NB4 (cell line): ENCODE measurements around the gene PCCA.

Experiments used
- MYC ChIP-seq: IDR thresholded peaks from 2 replicates; pipeline ENCODE4 v1.6.1; 2011; ENCODE audit warnings: low read depth, low read length
- POLR2A ChIP-seq: IDR thresholded peaks from 2 replicates; pipeline ENCODE4 v1.6.1; 2011; ENCODE audit warnings: mild to moderate bottlenecking; ENCODE audit not compliant: insufficient read length; ENCODE audit errors: extremely low read depth
- TF ChIP-seq, protein P1 (sequence below): IDR thresholded peaks from one replicate; pipeline ENCODE4 v1.5.1; 2012; ENCODE audit warnings: low read depth, low read length
- TF ChIP-seq, protein P2 (sequence below): IDR thresholded peaks from 2 replicates; pipeline ENCODE4 v1.6.1; 2011; ENCODE audit warnings: low read depth, low read length

DNA sequence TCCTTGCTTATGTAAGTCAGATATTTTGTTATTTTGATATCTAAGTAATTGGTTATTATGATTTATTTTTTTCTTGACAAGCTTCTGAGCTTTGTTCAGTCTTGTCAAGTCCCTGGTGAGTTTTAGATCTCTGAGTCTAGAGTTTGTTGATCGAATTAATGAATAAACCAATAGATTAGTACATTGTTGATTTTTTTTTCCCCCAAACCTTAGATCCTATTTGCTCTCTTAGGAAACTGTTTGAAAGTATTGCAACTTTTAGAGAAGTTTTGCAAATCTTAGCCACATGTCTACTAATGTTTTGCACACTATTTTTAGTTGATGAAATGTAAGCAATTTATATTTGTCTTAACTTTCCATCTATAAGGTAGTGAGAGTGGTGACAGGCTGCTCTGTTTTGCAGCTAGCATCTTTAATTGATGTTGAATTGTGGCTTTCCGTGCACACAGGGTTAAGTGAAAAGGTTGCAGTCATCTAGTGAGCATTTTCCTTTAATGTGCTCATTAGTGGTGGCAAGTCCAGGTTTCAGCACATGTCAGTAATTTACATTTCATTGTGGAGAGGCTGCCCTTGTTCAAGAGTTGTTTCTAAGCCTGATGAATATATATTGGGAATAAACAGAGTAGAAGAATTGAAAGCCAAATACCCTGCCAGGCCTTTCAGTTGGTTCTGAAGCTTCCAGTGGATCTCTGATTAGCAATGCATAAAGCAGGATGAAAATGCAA, 86.3 kb downstream of the PCCA start:
- TF ChIP-seq, protein P1, sequence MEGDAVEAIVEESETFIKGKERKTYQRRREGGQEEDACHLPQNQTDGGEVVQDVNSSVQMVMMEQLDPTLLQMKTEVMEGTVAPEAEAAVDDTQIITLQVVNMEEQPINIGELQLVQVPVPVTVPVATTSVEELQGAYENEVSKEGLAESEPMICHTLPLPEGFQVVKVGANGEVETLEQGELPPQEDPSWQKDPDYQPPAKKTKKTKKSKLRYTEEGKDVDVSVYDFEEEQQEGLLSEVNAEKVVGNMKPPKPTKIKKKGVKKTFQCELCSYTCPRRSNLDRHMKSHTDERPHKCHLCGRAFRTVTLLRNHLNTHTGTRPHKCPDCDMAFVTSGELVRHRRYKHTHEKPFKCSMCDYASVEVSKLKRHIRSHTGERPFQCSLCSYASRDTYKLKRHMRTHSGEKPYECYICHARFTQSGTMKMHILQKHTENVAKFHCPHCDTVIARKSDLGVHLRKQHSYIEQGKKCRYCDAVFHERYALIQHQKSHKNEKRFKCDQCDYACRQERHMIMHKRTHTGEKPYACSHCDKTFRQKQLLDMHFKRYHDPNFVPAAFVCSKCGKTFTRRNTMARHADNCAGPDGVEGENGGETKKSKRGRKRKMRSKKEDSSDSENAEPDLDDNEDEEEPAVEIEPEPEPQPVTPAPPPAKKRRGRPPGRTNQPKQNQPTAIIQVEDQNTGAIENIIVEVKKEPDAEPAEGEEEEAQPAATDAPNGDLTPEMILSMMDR = no peak
- TF ChIP-seq MYC (no peak), POLR2A (no peak)
- TF ChIP-seq, protein P2, sequence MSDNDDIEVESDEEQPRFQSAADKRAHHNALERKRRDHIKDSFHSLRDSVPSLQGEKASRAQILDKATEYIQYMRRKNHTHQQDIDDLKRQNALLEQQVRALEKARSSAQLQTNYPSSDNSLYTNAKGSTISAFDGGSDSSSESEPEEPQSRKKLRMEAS = no peak
